22Rv1 (cell line): ENCODE measurements around the gene USHBP1.

Experiments
- H3K27ac ChIP-seq: fragments of 450-650 bp; 2 replicates; pipeline ENCODE4 v1.5.1; 2017
- CTCF ChIP-seq: fragments of 450-650 bp; IDR thresholded peaks from 2 replicates; pipeline ENCODE4 v1.5.1; 2017; ENCODE audit warnings: mild to moderate bottlenecking
- ZFX ChIP-seq: fragments of 450-650 bp; IDR thresholded peaks from 2 replicates; pipeline ENCODE4 v1.6.1; 2017; ENCODE audit warnings: antibody characterized with exemption, borderline replicate concordance

Gene USHBP1

GRCh38 chr19:17264641-17264979 is at the start of gene USHBP1:
USHBP1 (minus strand) TSS chr19:17264745; CDS start chr19:17264299, 446 bp downstream.
- no peak within 1 kb of the TSS for H3K27ac ChIP-seq

GRCh38 chr19:17314007-17314593 is 49.6 kb upstream of the USHBP1 start:
- H3K27ac ChIP-seq: no peak overlapping the region
- TF ChIP-seq ZFX (no peak), CTCF (no peak)

More at GRCh38 chr19:17264641-17264979, at the start of gene USHBP1:
- TF ChIP-seq ZFX (no peak), CTCF (no peak)

- H3K27ac ChIP-seq: 0 out of 2 replicates have a peak overlapping the region, but pooled peaks have one; percentile 74
Observed at GRCh38 chr19:17312189-17313113, 47.9 kb upstream of the USHBP1 start.

GRCh38 chr19:17311455-17312188 is 47.1 kb upstream of the USHBP1 start:
- H3K27ac ChIP-seq: 0 out of 2 replicates have a peak overlapping the region, but pooled peaks have one; percentile 74
- TF ChIP-seq ZFX (no peak), CTCF (no peak)

More at GRCh38 chr19:17312189-17313113, 47.9 kb upstream of the USHBP1 start:
- no peak for TF ChIP-seq ZFX
- no peak for TF ChIP-seq CTCF

GRCh38 chr19:17309965-17310461 is 45.5 kb upstream of the USHBP1 start:
- peak overlapping the region; percentile 74 for H3K27ac ChIP-seq
- TF ChIP-seq ZFX: no peak
- TF ChIP-seq CTCF: no peak

GRCh38 chr19:17309198-17309964 is 44.8 kb upstream of the USHBP1 start, which contains the start of gene DDA1:
DDA1 (plus strand) TSS chr19:17309563; CDS start chr19:17309655, 92 bp downstream.
- H3K27ac ChIP-seq: peak within 1 kb of the TSS; percentile 74

More at GRCh38 chr19:17309198-17309964, 44.8 kb upstream of the USHBP1 start, which contains the start of gene DDA1:
- TF ChIP-seq ZFX (no peak), CTCF (no peak)
